T-helper 2 cell (primary cell): Measurements from ENCODE around the gene PRSS3.
"Not testable (repeated sequence)": the region's sequence is repeated elsewhere in the genome, so short reads cannot be mapped to it uniquely, and the experiment has no call there.

Experiments used
- DNase-seq, 5 experiments: peaks; one replicate each; pipeline versions ENCODE4 v3.0.0 to v3.0.0-alpha.2; 2012 to 2022

The PRSS3 gene

DNA sequence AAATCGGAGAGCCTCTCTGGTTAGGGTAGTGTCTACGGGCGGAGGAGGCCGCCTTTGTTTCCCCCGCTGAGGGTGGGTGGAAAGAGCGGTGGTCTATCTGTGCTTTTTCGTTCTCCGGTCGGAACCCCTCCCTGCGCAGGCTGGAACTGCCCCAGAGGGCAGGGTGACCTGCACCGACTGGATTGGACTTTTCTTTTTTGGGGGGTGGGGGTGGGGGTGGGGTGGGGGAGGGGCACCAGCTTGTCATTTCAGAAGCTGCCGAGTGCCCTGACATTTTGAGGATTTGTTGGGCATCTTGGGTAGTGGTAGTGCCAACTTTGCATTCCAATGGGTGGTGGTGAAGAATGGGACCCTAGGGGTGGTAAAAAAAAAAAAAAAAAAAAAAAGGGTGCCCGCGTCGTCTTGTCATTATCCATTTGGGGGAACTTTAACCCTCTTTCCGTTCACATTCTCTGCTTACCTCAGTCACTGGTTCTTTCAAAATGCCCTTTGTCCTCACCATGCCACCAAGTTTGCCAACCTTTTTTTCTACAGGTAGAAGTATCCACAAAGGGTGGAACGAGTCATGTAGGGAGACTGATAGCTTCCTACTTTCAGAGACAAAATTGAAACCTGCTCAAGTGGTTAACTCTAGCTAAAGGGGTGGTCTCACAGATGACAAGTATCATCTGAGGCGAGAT is 22.9 kb downstream of the PRSS3 start:
- peak in 2 of 5 experiments; percentile 4 to 37 for DNase-seq

DNA sequence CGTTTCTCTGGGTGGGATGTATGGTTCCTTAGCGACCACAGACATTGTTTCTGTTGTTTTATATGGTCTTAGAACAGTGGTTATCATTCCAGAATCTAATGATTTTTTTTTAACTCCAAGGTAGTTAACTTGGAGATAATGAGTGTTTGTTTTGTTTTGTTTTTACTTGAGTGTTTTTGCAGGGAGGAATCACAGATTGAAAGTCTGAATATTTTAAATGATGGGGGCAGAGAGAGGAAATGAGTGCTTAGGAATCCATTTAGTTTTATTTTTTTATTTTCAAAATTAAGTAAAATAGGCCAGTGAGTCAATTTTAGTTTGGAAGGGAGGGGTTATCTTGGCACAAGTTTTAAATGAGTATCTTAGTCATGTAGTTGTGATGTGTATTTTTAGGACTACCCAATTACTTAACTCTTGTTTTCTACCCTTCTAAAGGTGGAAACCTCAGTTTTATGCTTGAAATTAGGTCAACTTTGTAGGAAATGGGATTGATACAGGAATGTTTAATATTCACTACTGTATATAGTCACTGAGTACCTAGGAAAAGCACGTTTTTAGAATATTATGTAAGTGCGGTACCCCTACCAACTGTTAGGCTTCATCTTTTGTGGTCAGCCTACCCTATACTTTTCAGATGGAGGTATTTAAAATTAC is 23.6 kb downstream of the PRSS3 start:
- no peak for DNase-seq

DNA sequence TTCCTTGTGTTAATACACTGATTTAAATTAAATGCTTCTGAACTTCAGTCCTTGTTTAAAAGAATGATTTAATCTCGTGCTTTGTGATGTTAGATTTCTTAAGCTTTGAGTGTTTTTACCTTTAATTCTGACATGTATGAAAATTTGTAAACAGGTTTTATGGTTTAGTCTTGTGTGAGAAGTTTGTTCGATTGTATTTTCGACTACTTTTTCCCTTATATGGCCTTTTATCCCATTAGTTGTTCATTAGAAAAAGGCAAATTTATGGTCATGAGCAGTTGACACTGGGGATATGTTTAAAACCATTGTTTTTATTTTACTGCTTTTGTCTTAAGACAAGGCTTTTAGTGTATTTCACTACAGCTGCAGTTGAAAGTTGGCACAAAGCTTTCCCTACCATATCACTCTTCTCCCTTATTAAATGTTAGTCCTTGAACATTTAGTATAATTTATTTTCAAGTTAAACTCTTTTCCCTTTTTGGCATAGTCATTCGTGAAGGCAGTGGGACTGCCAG is 24.9 kb downstream of the PRSS3 start:
- DNase-seq = no peak

DNA sequence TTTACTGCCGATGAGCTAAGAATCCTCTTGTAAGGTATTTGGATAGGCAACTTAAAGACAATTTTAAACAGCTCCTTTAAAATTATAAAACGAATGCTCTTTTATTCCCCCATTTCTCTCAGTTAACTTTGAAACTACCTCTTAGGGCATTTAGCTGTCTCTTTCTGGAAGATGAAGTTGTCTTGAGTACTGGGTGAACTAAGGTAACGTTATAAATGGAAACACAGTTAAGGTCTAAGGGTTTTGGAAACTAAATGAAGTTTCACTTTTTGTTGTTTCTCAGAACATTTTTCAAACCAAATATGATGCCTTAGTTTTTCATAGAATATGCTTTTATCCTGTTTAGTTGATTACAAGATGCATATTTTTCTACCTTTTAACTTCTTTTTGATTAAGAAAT is 28.4 kb downstream of the PRSS3 start:
- no peak for DNase-seq

DNA sequence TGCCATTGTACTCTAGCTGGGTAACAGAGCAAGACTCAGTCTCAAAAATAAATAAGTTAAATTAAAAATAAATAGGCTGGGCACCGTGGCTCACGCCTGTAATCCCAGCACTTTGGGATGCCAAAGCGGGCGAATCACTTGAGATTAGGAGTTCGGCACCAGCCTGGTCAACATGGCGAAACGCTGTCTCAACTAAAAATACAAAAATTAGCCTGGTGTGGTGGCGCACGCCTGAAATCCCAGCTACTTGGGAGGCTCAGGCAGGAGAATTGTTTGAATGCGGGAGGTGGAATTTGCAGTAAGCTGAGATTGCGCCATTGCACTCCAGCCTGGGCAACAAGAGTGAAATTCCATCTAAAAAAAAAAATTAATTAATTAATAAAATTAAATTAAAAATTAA is 31.9 kb downstream of the PRSS3 start:
- not testable (repeated sequence) for DNase-seq

DNA sequence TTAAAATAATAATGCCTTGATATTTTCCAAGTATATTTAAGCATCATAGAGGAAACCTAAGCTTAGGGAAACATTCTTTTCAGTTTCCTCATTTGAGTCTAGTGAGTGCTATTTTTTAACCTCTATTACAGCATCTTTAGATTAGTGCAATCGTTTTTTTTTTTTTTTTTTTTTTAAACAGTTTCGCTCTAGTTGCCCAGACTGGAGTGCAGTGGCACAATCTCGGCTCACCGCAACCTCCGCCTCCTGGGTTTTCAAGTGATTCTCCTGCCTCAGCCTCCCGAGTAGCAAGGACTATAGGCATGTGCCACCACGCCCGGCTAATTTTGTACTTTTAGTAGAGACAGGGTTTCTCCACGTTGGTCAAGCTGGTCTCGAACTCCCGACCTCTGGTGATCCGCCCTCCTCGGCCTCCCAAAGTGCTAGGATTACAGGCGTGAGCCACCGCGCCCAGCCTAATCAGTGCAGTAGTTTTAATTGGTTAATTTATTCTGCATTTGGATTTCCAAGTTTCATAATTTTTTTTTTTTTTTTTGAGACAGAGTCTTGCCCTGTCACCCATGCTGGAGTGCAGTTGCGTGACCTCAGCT is 34.4 kb downstream of the PRSS3 start:
- DNase-seq = not testable (repeated sequence)

- DNase-seq = no peak
These were observed 40.4 kb downstream of the PRSS3 start for GRCh38 chr9:33835625-33836260.

- DNase-seq = peak in 1 of 5 experiments; percentile 54
These were observed 40.9 kb downstream of the PRSS3 start for GRCh38 chr9:33836261-33836660.

GRCh38 chr9:33837138-33837537 is 41.8 kb downstream of the PRSS3 start:
- no peak for DNase-seq

GRCh38 chr9:33840381-33840780 is 45.0 kb downstream of the PRSS3 start:
- no peak for DNase-seq

- no peak for DNase-seq
These were observed 48.1 kb downstream of the PRSS3 start for GRCh38 chr9:33843312-33843961.

DNA sequence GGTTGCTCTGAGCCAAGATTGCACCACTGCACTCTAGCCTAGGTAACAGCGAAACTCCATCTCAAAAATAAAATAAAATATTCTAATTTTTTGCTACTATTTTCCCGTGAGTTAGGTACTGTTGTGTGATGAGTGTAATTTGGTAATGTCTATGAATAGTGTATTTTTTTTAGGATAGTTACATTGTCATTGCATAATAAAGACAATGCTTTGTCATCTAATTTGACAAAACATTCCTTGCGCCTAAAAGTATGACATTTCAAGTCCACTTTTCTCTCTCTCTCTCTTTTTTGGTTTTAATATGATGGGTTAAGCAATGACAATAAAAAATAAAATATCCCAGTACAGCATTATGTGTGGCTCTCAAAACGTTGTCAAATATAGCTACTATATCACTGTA is 50.9 kb downstream of the PRSS3 start:
- no peak for DNase-seq

- DNase-seq = not testable (repeated sequence)
These were observed 52.5 kb downstream of the PRSS3 start for GRCh38 chr9:33847894-33848205.
